K562 (cell line): Measurements from ENCODE around the gene SMAD7.

ENCODE experiments used
- CBFB ChIP-seq: sonication (generic); formaldehyde crosslinking; IDR thresholded peaks from 2 replicates; pipeline ENCODE4 v1.4.0; 2020; ENCODE audit warnings: mild to moderate bottlenecking, missing genetic modification reagents
- POLR2B ChIP-seq: fragments of 450-650 bp; IDR thresholded peaks from 2 replicates; pipeline ENCODE4 v1.6.1; 2018; ENCODE audit warnings: low read depth; ENCODE audit not compliant: partially characterized antibody
- RAD21 ChIP-seq, 2 experiments: fragments of 250-450 bp in 1 of 2; fragments of 450-650 bp in 1 of 2; sonication (Bioruptor Pico) in 1 of 2; formaldehyde crosslinking in 1 of 2; IDR thresholded peaks in 1 of 2; conservative IDR thresholded peaks in 1 of 2; 2 replicates each; pipeline versions ENCODE4 v1.4.0 to v1.8.0; 2020 to 2022; ENCODE audit warnings: mild to moderate bottlenecking in 2 of 2, moderate library complexity in 1 of 2
- RCOR1 ChIP-seq, 2 experiments: IDR thresholded peaks; 2 replicates each; pipeline ENCODE4 v1.6.1; 2012; ENCODE audit warnings: low read depth in 2 of 2, low read length in 2 of 2, borderline replicate concordance in 1 of 2, improper control_type of control experiment in 1 of 2
- SMARCC2 ChIP-seq: fragments of 450-650 bp; IDR thresholded peaks from 2 replicates; pipeline ENCODE4 v1.6.1; 2017; ENCODE audit warnings: antibody characterized with exemption, moderate library complexity, mild to moderate bottlenecking, low read depth
- TF ChIP-seq, protein P1 (sequence below): sonication (generic); formaldehyde crosslinking; IDR thresholded peaks from 2 replicates; pipeline ENCODE4 v1.9.0; 2022; ENCODE audit warnings: mild to moderate bottlenecking, missing genetic modification reagents
- TF ChIP-seq, protein P2 (sequence below), 3 experiments: IDR thresholded peaks in 2 of 3; conservative IDR thresholded peaks in 1 of 3; 2 replicates each; pipeline ENCODE4 v1.5.1; 2011 to 2012; ENCODE audit warnings: low read length in 3 of 3, mild to moderate bottlenecking in 3 of 3, control low read depth in 2 of 3, improper control_type of control experiment in 1 of 3, inconsistent platforms in 1 of 3, low read depth in 1 of 3, mixed read lengths in 1 of 3, moderate library complexity in 1 of 3; ENCODE audit not compliant: insufficient read depth in 2 of 3

DNA sequence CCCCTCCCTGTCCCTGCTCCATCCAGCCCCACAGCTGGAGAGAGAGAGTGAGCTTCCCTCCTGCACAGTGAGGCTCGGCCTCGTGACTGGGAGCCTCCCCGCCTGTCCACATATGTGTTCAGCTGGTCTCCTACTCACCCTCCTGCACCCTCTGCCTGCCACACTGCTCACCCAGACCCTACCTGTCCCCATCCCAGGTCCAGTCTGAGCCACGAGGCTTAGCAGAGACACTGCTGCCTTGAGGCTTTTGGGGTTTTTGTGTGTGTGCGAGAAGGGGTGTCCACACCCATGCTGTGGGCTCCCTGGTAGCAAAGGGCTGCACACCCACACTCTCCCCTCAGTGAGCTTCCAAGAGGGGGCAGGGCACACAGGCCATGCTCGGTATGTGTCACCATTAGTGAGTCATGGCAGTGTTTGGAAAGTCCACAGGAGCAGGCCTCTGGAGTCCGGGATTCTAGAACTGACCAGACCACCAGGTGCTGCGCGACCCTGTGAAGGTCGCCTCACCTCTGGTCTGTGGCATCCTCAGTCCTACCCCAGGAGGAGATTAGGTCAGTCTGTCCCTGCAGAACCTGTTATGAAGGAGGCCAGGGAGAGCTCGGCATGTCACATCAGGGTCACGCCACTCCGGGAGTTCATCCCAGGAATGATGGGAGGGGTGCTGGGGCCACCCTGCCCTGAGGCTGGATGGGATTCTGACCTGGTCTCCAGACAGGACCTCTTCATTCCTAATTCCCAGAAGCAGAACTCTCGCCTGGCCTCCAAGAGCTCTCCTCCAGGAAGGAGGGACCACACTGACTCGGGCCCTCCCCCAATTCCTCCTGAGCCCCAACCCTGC is 39.9 kb upstream of the SMAD7 start:
- TF ChIP-seq RAD21 (CRISPR knock-in tag; conservative IDR thresholded peaks at IDR 0.05 in 1 of 2, IDR thresholded peaks at IDR 0.05 in 1 of 2): no peak
- TF ChIP-seq RCOR1 (IDR thresholded peaks at IDR 0.05; ENCODE audit: borderline replicate concordance in 1 of 2, low read depth in 2 of 2, low read length in 2 of 2): no peak
- TF ChIP-seq, protein P1, sequence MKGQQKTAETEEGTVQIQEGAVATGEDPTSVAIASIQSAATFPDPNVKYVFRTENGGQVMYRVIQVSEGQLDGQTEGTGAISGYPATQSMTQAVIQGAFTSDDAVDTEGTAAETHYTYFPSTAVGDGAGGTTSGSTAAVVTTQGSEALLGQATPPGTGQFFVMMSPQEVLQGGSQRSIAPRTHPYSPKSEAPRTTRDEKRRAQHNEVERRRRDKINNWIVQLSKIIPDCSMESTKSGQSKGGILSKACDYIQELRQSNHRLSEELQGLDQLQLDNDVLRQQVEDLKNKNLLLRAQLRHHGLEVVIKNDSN (CRISPR knock-in tag): no peak
- no peak for TF ChIP-seq SMARCC2
- TF ChIP-seq, protein P2, sequence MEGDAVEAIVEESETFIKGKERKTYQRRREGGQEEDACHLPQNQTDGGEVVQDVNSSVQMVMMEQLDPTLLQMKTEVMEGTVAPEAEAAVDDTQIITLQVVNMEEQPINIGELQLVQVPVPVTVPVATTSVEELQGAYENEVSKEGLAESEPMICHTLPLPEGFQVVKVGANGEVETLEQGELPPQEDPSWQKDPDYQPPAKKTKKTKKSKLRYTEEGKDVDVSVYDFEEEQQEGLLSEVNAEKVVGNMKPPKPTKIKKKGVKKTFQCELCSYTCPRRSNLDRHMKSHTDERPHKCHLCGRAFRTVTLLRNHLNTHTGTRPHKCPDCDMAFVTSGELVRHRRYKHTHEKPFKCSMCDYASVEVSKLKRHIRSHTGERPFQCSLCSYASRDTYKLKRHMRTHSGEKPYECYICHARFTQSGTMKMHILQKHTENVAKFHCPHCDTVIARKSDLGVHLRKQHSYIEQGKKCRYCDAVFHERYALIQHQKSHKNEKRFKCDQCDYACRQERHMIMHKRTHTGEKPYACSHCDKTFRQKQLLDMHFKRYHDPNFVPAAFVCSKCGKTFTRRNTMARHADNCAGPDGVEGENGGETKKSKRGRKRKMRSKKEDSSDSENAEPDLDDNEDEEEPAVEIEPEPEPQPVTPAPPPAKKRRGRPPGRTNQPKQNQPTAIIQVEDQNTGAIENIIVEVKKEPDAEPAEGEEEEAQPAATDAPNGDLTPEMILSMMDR (IDR thresholded peaks at IDR 0.05 in 2 of 3, conservative IDR thresholded peaks at IDR 0.05 in 1 of 3; ENCODE audit: insufficient read depth in 2 of 3, low read depth in 1 of 3, low read length in 3 of 3): no peak
- no peak for TF ChIP-seq POLR2B
- no peak for TF ChIP-seq CBFB
